HG02840 (cell line): ENCODE data around the gene CMTM7.

Source experiments
- ATAC-seq: cut with Tn5 transposase; IDR thresholded peaks from one replicate; pipeline ENCODE4 v1.9.1; 2021; ENCODE audit warnings: mild to moderate bottlenecking, moderate library complexity, moderate number of reproducible peaks; ENCODE audit not compliant: unreplicated experiment, low FRiP score

The CMTM7 gene

GRCh38 chr3:32411442-32411841, 19.8 kb downstream of the CMTM7 start:
- ATAC-seq = no peak

- no peak for ATAC-seq
Measured at GRCh38 chr3:32412887-32413286, 21.2 kb downstream of the CMTM7 start.

- no peak for ATAC-seq
Measured at GRCh38 chr3:32413845-32414521, 22.3 kb downstream of the CMTM7 start.

DNA sequence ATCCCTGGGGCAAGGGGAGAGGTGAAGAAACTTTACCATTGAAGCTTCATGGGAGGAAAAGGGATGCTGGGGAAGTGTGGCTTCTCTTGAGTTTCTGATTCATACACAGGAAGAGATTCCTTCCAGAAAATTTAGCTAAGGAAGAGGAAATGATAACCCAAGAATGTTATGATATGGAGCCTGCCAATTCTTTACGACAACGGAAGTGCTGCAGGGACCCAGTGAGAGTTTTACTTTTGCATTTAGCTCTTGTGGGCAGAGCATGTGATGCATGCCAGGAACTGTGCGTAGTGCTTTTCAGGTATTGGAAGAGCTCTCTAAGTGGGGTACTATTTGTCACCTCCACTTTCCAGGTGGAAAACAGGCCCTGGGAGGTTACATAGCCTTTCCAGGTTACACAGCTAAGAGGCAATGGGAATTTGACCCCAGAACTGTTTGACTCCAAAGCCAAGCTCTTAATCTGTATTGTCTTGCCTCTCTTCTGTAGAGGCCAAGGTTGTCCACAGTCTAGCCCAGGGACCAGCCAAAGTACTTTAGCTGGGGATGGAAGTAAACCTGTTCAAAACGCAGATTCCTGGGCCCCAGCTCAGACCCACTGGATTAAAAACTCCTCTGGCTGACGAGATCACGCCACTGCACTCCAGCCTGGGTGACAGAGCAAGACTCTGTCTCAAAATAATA, 23.0 kb downstream of the CMTM7 start:
- peak; percentile 62 for ATAC-seq

DNA sequence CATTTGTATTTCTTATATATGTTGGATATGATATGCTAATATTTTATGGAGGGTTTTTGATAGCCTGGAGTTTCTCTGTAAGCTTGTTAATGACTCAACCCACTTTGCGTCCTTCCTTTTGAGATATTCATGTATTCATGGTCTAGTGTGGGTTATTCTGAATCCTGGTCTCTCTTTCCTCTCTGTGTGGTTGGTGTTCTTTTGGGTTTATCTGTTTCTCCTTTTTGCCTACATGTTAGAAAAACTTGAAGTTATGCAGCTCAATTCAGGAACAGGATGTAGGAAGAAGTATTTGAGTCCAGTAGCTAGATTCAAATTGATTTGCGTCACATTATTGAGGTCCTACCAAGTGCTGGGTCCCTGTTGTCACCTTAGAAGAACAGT, 28.1 kb downstream of the CMTM7 start:
- ATAC-seq = no peak

GRCh38 chr3:32420126-32421038, 28.7 kb downstream of the CMTM7 start:
- peak; percentile 67 for ATAC-seq

GRCh38 chr3:32421185-32421584, 29.5 kb downstream of the CMTM7 start:
- ATAC-seq = no peak

DNA sequence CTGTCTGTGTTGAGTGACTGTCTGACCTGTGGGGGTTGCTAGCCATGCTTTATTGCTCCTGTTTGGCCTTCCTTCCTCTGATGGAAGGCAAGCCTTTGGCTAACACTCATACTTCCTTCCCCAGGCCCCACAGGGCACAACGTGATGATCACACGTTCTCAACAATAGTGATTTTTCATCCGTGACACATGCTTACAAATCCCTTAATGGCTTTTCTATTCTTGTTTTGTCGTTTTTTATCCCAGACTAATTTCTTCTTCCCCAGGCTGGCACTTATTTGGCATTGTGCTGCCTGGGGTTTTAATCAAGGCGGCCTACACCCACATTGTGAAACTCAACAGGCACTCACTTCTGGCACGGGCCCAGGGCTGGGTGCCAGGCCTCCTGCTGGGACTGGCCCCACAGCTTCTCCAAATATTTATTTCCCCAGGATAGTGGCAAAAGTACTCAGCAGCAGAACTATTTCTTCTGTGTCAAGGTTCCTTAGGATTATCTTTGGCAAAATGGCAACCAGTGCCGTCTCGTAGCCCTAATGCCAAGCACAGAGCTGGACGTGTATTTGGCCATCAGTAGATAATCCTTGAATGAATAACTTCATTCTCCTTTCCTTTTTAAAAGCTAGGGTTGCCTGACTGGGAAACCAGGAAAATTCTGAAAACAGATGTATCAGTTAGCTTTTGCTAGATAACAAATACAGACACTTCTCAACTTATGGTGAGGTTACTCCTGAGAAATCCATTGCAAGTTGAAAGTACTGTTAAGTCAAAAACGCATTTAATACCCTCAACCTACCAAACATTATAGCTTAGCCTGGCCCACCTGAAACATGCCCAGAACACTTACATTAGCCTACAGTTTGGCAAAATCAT, 30.6 kb downstream of the CMTM7 start:
- ATAC-seq = no peak

DNA sequence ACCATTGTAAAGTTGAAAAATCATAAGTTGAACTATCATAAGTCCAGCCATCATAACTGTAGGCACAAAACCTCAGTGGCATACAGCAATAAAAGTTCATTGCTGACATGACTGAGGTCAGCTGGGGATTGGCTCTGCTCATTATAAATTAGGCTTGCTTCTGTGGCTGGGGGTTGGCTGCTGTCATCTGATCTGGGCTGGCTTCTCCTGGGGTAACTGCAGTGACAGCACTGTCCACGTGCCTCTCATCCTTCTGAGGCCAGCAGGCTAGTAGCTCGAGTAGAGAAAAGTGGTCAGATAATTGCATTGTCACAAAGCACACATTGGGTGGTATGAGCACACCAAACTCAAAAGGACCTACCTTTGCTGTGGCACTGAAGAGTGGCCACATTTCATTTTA, 31.3 kb downstream of the CMTM7 start:
- ATAC-seq = no peak

DNA sequence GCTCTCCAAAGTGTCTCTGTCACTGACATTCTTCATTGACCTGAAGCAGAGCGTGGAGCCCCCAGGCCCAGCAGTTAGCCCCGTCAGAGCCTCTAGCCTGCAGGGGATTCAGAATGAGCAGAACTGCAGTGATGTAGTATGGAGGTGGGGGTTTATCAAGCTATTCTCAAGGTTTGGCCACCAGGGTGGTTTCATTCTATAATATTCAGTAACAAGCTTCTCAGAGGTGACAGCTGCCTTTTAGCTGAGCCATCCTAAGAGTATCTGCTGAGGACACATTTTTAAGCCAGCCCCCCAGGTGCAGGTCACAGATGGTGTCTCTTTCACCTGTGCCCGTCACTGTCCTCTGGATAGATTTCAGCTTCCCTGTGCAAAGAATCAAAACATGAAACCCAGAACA, 31.9 kb downstream of the CMTM7 start:
- no peak for ATAC-seq

DNA sequence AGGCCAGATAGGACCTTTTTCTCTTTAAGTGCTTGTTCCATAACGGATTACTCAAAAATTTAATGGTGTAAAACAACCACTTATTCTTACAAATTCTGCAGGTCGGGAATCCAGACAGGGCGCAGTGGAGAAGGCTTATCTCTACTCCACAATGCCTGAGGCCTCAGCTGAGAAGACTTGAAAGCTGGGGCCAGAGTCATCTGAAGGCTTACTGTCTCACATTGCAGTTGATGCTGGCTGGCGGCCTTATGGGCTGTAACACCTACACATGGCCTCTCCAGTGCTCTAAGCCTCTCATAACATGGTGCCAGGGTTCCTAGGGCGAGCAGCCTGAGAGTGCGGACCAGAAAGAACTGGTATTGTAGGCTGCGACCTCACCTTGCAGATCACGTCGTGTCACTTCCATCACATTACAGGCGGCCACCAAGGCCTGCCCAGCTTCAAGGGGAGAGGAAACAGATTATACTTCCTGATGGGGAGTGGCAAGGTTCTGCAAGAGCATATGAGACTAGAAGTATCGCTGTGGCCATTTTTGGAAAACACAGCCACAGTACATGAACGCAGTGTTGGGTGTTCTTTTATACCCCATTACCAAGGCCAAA, 32.4 kb downstream of the CMTM7 start:
- no peak for ATAC-seq

GRCh38 chr3:32424581-32425250, 33.1 kb downstream of the CMTM7 start:
- no peak for ATAC-seq

- ATAC-seq = peak; percentile 65
Measured at GRCh38 chr3:32428092-32429068, 36.7 kb downstream of the CMTM7 start.

- no peak for ATAC-seq
Measured at GRCh38 chr3:32430900-32431299, 39.2 kb downstream of the CMTM7 start.

GRCh38 chr3:32431481-32431880, 39.8 kb downstream of the CMTM7 start:
- no peak for ATAC-seq

DNA sequence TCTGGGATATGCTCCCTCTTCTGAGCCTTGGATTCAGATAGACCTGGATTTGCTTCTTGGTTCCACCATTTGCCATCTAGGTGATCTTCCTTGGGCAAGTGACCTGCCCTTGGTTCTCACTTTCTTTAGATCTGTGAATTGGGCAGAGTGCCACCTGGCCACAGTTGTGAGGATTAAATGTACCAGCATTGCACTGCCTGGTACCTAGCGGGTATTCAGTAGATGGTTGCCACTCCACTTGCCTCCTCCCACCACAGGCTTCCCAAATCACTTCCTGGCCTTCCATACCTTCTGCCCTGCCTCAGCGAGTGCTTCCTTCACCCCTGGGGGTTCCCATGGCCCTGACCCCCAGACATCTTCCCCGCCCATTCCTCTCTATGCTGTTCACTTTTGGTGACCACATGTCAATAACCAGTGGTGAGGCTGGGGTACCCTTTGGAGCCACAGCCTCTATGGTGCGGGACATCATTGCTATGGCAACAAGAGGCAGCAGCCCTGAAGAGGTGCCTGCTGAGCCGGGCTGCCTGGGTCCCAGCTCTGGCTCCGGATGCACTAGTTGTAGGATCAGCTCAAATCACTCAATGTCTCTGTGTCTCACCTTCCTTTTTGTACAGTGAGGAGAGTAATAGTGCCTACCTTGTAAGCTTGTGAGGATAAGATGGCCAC, 40.5 kb downstream of the CMTM7 start:
- no peak for ATAC-seq

DNA sequence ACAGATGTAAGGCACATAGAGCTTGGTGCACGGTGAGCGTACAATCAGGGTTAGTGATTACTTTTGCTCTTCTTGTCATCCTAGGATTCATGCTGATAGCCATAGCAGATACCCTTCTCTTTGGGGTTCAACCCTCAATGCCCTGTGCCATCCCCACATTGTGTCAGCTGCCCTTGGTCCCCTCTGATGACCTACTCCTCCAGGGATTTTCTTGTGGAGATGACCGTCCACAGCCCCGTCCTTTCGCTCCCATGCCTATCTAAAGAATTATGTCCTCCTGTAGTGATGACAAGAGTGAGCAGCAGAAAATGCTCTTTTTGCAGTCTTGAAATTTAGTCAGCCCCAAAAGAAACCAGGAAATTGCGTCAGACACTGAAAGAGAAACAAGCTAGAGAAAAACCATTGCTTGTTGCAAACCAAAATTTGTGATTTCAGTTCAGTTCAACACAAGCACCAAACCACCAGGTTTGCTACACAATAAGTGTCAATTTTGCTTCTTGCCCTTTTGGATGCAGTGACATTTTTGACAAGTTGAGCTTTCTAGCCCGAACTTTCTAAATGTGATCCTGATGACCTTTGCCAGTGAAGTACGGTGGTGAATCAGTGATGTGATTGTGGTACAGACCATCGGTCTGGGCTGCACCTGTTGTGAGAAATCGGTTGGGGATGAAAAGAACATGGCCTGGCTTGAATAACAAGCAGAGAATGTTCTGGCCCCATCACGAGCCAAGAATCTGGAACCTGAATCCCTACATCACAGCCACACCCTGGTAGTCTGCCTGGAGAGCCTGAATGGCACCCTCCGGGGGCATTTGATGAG, 41.3 kb downstream of the CMTM7 start:
- ATAC-seq = peak; percentile 30
